Measurements from ENCODE around the gene NLRP13.

The NLRP13 gene

DNA sequence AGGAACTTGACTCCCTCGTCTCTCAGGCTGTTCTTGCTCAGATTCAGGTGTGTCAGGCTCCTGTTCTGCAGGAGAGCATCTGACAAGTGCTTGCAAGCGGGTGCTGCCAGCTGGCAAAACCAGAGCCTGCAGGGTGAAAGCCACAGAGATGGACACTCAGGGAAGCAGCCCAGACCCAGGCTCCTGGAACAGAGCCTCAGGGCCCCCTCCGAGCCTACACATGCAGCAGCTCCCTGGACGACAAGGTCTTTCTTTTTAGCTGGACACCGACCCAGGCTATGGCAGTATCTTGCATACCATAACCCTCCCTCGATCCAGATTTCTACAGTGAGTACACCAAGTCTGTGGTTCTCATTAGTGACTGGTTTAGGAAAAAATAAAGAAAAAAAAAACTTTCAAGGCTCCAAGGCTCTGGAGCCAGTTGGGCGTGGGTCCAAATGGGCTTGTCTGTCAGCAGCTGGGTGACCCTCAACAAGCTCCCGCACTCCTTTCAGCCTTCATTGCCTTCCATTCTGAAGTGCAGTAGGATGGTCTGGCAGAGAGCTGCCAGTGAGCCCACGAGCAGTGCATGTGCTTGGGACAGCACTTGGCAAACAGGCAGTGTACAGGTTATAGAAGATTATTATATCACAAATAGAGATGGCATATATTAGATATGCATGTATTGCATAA lies 29.9 kb downstream of the NLRP13 start:
- DNase-seq (ENCODE audit: low read depth) = no peak

- DNase-seq (ENCODE audit: low read depth) = no peak
Measured at GRCh38 chr19:55901369-55902079, 30.6 kb downstream of the NLRP13 start.

GRCh38 chr19:55898911-55899310 lies 33.2 kb downstream of the NLRP13 start:
- no peak for DNase-seq (ENCODE audit: low read depth)

- no peak for DNase-seq (ENCODE audit: low read depth)
Measured at GRCh38 chr19:55882626-55883025, 49.5 kb downstream of the NLRP13 start.

GRCh38 chr19:55877211-55877610 lies 54.9 kb downstream of the NLRP13 start:
- no peak for DNase-seq (ENCODE audit: low read depth)

- no peak for DNase-seq (ENCODE audit: low read depth)
Measured at GRCh38 chr19:55870736-55871135, 61.4 kb downstream of the NLRP13 start.

DNA sequence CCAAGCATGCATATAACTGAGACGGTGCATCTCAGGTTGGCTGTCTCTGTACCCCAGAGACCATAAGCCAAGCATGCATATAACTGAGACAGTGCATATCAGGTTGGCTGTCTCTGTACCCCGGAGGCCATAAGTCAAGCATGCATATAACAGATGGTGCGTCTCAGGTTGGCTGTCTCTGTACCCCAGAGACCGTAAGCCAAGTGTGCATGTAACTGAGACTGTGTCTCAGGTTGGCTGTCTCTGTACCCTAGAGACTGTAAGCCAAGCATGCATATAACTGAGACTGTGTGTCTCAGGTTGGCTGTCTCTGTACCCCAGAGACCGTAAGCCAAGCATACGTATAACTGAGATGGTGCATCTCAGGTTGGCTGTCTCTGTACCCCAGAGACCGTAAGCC lies 65.0 kb downstream of the NLRP13 start:
- DNase-seq (ENCODE audit: low read depth) = no peak

DNA sequence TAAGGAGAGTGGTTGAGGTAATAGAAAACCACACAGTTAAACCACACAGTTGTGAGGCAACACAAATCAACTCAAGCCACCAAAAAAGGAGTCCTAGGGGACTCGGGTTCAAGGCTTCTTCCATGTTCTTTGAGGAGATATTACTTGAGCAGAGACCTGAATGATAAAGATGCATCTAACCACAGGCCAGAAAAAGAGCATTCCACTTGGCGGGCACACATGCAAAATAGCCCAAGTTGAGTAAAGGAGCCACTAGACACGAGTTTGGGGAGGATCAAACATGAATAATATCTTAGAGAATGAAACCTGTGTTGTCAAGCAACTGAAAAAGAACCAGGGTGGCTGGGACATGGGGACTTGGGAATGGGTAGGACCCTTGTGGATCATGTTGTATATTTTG lies 65.6 kb downstream of the NLRP13 start:
- no peak for DNase-seq (ENCODE audit: low read depth)

DNA sequence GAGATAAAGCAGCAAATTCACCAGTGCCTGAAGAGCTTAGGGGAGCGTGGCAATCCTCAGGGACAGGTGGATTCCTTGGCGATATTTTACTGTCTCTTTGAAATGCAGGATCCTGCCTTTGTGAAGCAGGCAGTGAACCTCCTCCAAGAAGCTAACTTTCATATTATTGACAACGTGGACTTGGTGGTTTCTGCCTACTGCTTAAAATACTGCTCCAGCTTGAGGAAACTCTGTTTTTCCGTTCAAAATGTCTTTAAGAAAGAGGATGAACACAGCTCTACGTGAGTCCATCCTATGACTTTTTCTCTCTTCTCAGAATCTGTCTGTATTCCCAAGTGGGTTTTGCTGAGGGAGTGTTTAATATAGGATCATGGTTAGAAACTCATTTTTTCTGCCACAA lies 73.2 kb downstream of the NLRP13 start:
- no peak for DNase-seq (ENCODE audit: low read depth)

DNA sequence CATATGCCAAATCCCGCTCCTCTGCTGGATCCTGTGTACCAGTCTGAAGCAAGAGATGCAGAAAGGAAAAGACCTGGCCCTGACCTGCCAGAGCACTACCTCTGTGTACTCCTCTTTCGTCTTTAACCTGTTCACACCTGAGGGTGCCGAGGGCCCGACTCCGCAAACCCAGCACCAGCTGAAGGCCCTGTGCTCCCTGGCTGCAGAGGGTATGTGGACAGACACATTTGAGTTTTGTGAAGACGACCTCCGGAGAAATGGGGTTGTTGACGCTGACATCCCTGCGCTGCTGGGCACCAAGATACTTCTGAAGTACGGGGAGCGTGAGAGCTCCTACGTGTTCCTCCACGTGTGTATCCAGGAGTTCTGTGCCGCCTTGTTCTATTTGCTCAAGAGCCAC lies 73.7 kb downstream of the NLRP13 start:
- no peak for DNase-seq (ENCODE audit: low read depth)

- DNase-seq (ENCODE audit: low read depth) = no peak
Measured at GRCh38 chr19:55857974-55858373, 74.2 kb downstream of the NLRP13 start.

DNA sequence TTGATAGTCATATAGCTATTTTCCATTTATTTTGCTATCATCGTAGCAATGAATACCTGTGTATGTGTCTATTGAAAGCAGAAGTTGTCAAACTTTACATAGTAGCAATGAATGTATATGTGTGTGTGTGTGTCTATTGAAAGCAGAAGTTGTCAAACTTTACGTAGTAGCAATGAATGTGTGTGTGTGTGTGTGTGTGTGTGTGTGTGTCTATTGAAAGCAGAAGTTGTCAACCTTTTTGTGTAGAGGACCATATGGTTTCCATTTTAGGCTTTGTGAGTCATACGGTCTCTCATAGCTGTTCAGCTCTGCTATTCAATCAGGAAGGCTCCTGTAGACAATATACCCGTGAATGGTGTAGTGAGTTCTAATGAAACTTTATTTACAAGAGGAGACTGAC lies 75.0 kb downstream of the NLRP13 start:
- DNase-seq (ENCODE audit: low read depth) = no peak

GRCh38 chr19:55855160-55855559 lies 77.0 kb downstream of the NLRP13 start:
- no peak for DNase-seq (ENCODE audit: low read depth)
